ENCODE measurements around the gene PTPRN2. TPM values are rescaled to one million over a fixed set of nuclear protein-coding genes. Genes with fewer than 3 reads are reported as not detected.

PTPRN2 gene
- total RNA-seq, 1 experiment from 2014 or later = 1.1 TPM

DNA sequence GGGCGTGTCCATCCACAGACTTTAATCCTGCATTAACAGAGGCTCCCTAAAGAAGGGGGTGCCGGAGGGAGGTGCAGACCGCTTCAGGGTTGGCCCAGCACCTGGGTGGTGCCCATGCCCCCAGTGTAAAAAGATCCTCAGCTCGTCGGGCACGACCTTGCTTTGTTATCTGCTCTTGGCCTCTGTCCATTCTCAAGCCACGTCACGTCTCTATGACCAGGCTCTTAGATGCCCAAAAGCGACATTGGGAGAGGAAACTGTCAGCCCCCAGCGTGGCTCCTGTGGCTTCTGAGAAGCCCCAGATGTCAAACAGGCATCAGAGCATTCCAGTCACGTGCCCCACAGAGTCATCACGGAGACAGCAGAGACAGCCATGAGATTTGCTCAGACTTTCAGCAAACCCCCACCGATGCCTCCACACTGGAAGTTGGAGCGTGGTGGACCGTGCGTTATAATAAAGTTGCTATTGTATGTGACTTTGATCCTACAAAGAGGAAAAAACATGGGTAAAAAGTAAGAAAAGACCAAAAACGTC lies 55.5 kb downstream of the PTPRN2 start:
- H3K36me3 ChIP-seq (ENCODE audit: control insufficient read depth, insufficient read depth, low read length) = no peaks in the 10 kb centered on the region

DNA sequence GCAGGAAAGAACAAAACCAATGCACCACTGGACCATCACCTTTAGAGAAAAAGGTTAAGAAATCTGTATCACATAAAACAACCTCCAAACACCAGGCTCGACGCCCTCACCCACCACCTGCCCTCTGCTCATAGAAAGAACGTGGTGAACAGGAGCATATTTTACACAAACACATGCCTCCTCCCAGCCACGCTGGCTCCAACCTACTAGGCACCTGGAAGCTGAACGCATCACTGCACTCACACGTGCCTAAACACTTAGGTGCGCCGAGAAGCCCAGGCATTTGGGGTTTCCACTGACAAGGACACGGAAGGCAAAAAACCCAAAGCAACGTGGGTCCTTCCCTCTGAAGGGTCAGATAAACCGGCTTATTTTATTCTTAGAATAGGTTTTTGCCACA lies 56.0 kb downstream of the PTPRN2 start:
- ChIA-PET POLR2A (no interaction called here), CTCF (no interaction called here)

More for the DNA sequence above, 55.5 kb downstream of the PTPRN2 start:
- Histone ChIP-seq H3K4me3 (ENCODE audit: low read depth in 2 of 2, low read length in 2 of 2) (no peak overlapping the region), H3K27me3 (ENCODE audit: control insufficient read depth, insufficient read depth, low read length) (no peaks in the 10 kb centered on the region), H3K9me3 (ENCODE audit: control insufficient read depth, insufficient read depth, low read depth, low read length) (no peaks in the 10 kb centered on the region), H3K27ac (ENCODE audit: low read length) (no peak overlapping the region), H3K4me1 (ENCODE audit: control insufficient read depth, insufficient read depth, low read length) (no peaks in the 10 kb centered on the region)
- intact Hi-C loops (cut with micrococcal nuclease; ENCODE audit: unreplicated experiment) (no loop called here), in situ Hi-C loops (cut with HindIII; ENCODE audit: low pct_unique_long_range_greater_than_20kb, low sequenced_read_pairs) (no loop called here)
- ChIA-PET CTCF (no interaction called here), POLR2A (no interaction called here)
- ATAC-seq (no peak), DNase-seq (ENCODE audit: low read depth, low spot score) (no peak)
- BruUV-seq (replicated peaks) = no TSS peak
- TF ChIP-seq CTCF (IDR thresholded peaks at IDR 0.05) (no peak), SIN3A (IDR thresholded peaks at IDR 0.05; ENCODE audit: borderline replicate concordance, insufficient read depth, low read depth, low read length) (no peak), TCF7L2 (IDR thresholded peaks at IDR 0.05; ENCODE audit: low read depth, low read length) (no peak), POLR2AphosphoS5 (IDR thresholded peaks at IDR 0.05; ENCODE audit: low read depth, low read length) (no peak)
- TF ChIP-seq, protein P1, sequence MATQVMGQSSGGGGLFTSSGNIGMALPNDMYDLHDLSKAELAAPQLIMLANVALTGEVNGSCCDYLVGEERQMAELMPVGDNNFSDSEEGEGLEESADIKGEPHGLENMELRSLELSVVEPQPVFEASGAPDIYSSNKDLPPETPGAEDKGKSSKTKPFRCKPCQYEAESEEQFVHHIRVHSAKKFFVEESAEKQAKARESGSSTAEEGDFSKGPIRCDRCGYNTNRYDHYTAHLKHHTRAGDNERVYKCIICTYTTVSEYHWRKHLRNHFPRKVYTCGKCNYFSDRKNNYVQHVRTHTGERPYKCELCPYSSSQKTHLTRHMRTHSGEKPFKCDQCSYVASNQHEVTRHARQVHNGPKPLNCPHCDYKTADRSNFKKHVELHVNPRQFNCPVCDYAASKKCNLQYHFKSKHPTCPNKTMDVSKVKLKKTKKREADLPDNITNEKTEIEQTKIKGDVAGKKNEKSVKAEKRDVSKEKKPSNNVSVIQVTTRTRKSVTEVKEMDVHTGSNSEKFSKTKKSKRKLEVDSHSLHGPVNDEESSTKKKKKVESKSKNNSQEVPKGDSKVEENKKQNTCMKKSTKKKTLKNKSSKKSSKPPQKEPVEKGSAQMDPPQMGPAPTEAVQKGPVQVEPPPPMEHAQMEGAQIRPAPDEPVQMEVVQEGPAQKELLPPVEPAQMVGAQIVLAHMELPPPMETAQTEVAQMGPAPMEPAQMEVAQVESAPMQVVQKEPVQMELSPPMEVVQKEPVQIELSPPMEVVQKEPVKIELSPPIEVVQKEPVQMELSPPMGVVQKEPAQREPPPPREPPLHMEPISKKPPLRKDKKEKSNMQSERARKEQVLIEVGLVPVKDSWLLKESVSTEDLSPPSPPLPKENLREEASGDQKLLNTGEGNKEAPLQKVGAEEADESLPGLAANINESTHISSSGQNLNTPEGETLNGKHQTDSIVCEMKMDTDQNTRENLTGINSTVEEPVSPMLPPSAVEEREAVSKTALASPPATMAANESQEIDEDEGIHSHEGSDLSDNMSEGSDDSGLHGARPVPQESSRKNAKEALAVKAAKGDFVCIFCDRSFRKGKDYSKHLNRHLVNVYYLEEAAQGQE (IDR thresholded peaks at IDR 0.05; ENCODE audit: insufficient read depth in 1 of 2, low read depth in 2 of 2, low read length in 1 of 2) = no peak

More for the DNA sequence above, 56.0 kb downstream of the PTPRN2 start:
- intact Hi-C loops (cut with micrococcal nuclease; ENCODE audit: unreplicated experiment) = no loop called here
- ATAC-seq (no peak), DNase-seq (ENCODE audit: low read depth, low spot score) (no peak)
- in situ Hi-C loops (cut with HindIII; ENCODE audit: low pct_unique_long_range_greater_than_20kb, low sequenced_read_pairs) = no loop called here
- Histone ChIP-seq H3K4me3 (ENCODE audit: low read depth in 2 of 2, low read length in 2 of 2) (no peak overlapping the region), H3K27me3 (ENCODE audit: control insufficient read depth, insufficient read depth, low read length) (no peaks in the 10 kb centered on the region), H3K27ac (ENCODE audit: low read length) (no peak overlapping the region), H3K4me1 (ENCODE audit: control insufficient read depth, insufficient read depth, low read length) (no peaks in the 10 kb centered on the region), H3K36me3 (ENCODE audit: control insufficient read depth, insufficient read depth, low read length) (no peaks in the 10 kb centered on the region), H3K9me3 (ENCODE audit: control insufficient read depth, insufficient read depth, low read depth, low read length) (no peaks in the 10 kb centered on the region)
- no TSS peak for BruUV-seq (replicated peaks)
- no peak for TF ChIP-seq CTCF (IDR thresholded peaks at IDR 0.05)
- no peak for TF ChIP-seq SIN3A (IDR thresholded peaks at IDR 0.05; ENCODE audit: borderline replicate concordance, insufficient read depth, low read depth, low read length)
- TF ChIP-seq POLR2AphosphoS5 (IDR thresholded peaks at IDR 0.05; ENCODE audit: low read depth, low read length) = no peak
- TF ChIP-seq, protein P1 (IDR thresholded peaks at IDR 0.05; ENCODE audit: insufficient read depth in 1 of 2, low read depth in 2 of 2, low read length in 1 of 2) = no peak
- no peak for TF ChIP-seq TCF7L2 (IDR thresholded peaks at IDR 0.05; ENCODE audit: low read depth, low read length)
